ENCODE measurements around the gene PRCP. TPM values are rescaled to one million over a fixed set of nuclear protein-coding genes. Genes with fewer than 3 reads are reported as not detected.

Gene PRCP
- total and polyA plus RNA-seq, 2 experiments from 2014 or later: 33.3 to 52.8 TPM

- TF ChIP-seq REST (IDR thresholded peaks at IDR 0.05; ENCODE audit: unreplicated experiment): no peak
These were observed 71.8 kb downstream of the PRCP start (continued) for GRCh38 chr11:82828472-82828871.

GRCh38 chr11:82826526-82826925, 73.7 kb downstream of the PRCP start:
- H3K4me3 ChIP-seq: no peak overlapping the region

More at GRCh38 chr11:82826526-82826925, 73.7 kb downstream of the PRCP start:
- H3K4me2 ChIP-seq: no peak overlapping the region
- H3K9me3 Mint-ChIP-seq: no peaks in the 10 kb centered on the region
- H3K27me3 Mint-ChIP-seq (ENCODE audit: insufficient read depth, low read depth, poor library complexity): no peaks in the 10 kb centered on the region
- H3K36me3 Mint-ChIP-seq (ENCODE audit: low read depth): no peaks in the 10 kb centered on the region
- TF ChIP-seq ZNF114 (CRISPR knock-in tag; IDR thresholded peaks at IDR 0.05) (no peak), POLR2AphosphoS5 (IDR thresholded peaks at IDR 0.05; ENCODE audit: low read depth) (no peak), ZNF462 (CRISPR knock-in tag; IDR thresholded peaks at IDR 0.05) (no peak), ETS1 (IDR thresholded peaks at IDR 0.05) (no peak), CREB1 (CRISPR knock-in tag; IDR thresholded peaks at IDR 0.05; ENCODE audit: low read depth) (no peak), REST (IDR thresholded peaks at IDR 0.05; ENCODE audit: unreplicated experiment) (no peak), EZH2 (IDR thresholded peaks at IDR 0.05; ENCODE audit: low read depth, unreplicated experiment) (no peak)
- no peaks in the 10 kb centered on the region for H3K27me3 ChIP-seq (ENCODE audit: insufficient read depth)
- H3K4me1 Mint-ChIP-seq: peaks cover 7% of the 10 kb centered on the region
- H4K20me1 ChIP-seq (replicated peaks; ENCODE audit: insufficient read depth): no peaks in the 10 kb centered on the region
- ATAC-seq (no peak), DNase-seq (ENCODE audit: low spot score) (no peak)
- no peaks in the 10 kb centered on the region for H3K9me2 ChIP-seq (ENCODE audit: insufficient read depth)
- no peak overlapping the region for H3K4me3 Mint-ChIP-seq
- H3K27ac Mint-ChIP-seq: no peak overlapping the region
- no peak overlapping the region for H2AFZ ChIP-seq
- H3K4me1 ChIP-seq (ENCODE audit: insufficient read depth): peaks cover 8% of the 10 kb centered on the region
- H3F3A ChIP-seq (replicated peaks; ENCODE audit: low read depth): no peaks in the 10 kb centered on the region
- no peaks in the 10 kb centered on the region for H3K79me2 ChIP-seq (replicated peaks; ENCODE audit: insufficient read depth)
- H3K27ac ChIP-seq (ENCODE audit: low read depth): no peak overlapping the region
- no peaks in the 10 kb centered on the region for H3K36me3 ChIP-seq (ENCODE audit: insufficient read depth)
